SK-N-MC (cell line): Measurements from ENCODE around the gene OTULIN.

Experiments used
- EZH2 ChIP-seq: fragments of 200-600 bp; sonication (generic); IDR thresholded peaks from one replicate; pipeline ENCODE4 v1.6.1; 2017; ENCODE audit warnings: antibody characterized with exemption
- FOXP2 ChIP-seq: optimal IDR thresholded peaks from 2 replicates; pipeline ENCODE3; 2011; ENCODE audit warnings: mild to moderate bottlenecking, moderate library complexity; ENCODE audit not compliant: insufficient read depth; ENCODE audit errors: extremely low read length, control extremely low read depth
- POLR2AphosphoS5 ChIP-seq: IDR thresholded peaks from 2 replicates; pipeline ENCODE4 v1.6.1; 2012; ENCODE audit warnings: mild to moderate bottlenecking, low read depth, low read length, borderline replicate concordance

DNA sequence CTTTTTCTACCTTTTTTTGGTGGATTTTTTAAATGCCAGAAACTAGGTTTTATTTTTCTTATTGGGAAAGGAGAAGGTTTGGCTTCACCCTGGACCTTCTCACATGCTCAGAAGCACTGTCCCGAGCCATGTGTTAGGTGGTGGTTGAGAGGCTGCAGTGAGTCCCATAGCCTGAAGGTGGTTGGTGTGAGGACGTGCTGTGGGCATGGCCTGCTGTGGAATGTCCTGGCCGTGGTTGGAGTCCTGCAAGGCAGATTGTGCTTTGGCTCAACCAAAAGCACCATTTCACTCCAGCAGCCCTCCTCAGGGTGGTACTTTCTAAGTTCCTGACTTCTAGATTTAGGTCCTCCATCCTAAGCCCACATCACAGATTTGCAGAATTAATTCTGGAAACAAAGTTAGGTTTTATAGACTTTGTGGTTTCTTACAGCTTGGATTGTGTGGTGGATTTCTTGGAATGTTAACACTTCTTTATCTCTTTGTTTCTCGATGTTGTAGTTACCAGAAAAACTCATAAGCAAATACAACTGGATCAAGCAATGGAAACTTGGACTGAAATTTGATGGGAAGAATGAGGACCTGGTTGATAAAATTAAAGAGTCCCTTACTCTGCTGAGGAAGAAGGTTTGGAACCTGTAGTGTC, 22.6 kb downstream of the OTULIN start:
- no peak for TF ChIP-seq EZH2
- no peak for TF ChIP-seq POLR2AphosphoS5
- TF ChIP-seq FOXP2, result no peak
